WTC11 (cell line): ENCODE data around the gene GASK1A. TPM values are rescaled to one million over a fixed set of nuclear protein-coding genes. Genes with fewer than 3 reads are reported as not detected.

ENCODE experiments used
- ATAC-seq: fragments of 200-7000 bp; cut with Tn5 transposase; 2 replicates; pipeline ENCODE4 v1.10.0; 2021; ENCODE audit warnings: mild to moderate bottlenecking, moderate library complexity
- CTCF ChIA-PET: fragments of 300-600 bp; sonication (Branson Sonifier 250); formaldehyde crosslinking; loops from one replicate; lab custom pipeline; 2021; ENCODE audit warnings: antibody characterized with exemption; lab: Charles Lee
- POLR2A ChIA-PET: fragments of 350-600 bp; sonication (Branson Sonifier 250); formaldehyde crosslinking; loops from one replicate; lab custom pipeline; 2021; ENCODE audit warnings: antibody characterized with exemption; lab: Charles Lee
- DNase-seq: peaks from one replicate; pipeline ENCODE4 v3.0.0; 2021; ENCODE audit warnings: low spot score
- H3K27ac Mint-ChIP-seq: 2 replicates; pipeline ENCODE4 v1.8.0; 2021; ENCODE audit warnings: mixed read lengths
- H3K27me3 Mint-ChIP-seq: 2 replicates; pipeline ENCODE4 v1.8.0; 2021; ENCODE audit warnings: low read depth, mild to moderate bottlenecking, moderate library complexity, mixed read lengths
- H3K36me3 Mint-ChIP-seq: 2 replicates; pipeline ENCODE4 v1.8.0; 2021; ENCODE audit warnings: mixed read lengths
- H3K4me1 Mint-ChIP-seq: 2 replicates; pipeline ENCODE4 v1.8.0; 2022; ENCODE audit warnings: mixed read lengths
- H3K4me3 Mint-ChIP-seq: 2 replicates; pipeline ENCODE4 v1.8.0; 2021; ENCODE audit warnings: mild to moderate bottlenecking, moderate library complexity, mixed read lengths
- H3K9me3 Mint-ChIP-seq: 2 replicates; pipeline ENCODE4 v1.8.0; 2021; ENCODE audit warnings: mixed read lengths
- AFF4 ChIP-seq: sonication (generic); formaldehyde crosslinking; IDR thresholded peaks from 2 replicates; pipeline ENCODE4 v1.8.1; 2023; ENCODE audit warnings: mild to moderate bottlenecking, missing genetic modification reagents, borderline replicate concordance
- ATF2 ChIP-seq: sonication (generic); formaldehyde crosslinking; IDR thresholded peaks from 2 replicates; pipeline ENCODE4 v1.8.1; 2022; ENCODE audit warnings: low read depth, missing genetic modification reagents, borderline replicate concordance
- CTCF ChIP-seq: fragments of 200-600 bp; IDR thresholded peaks from 2 replicates; pipeline ENCODE4 v1.8.0; 2022; ENCODE audit warnings: antibody characterized with exemption
- ESRRA ChIP-seq: sonication (generic); formaldehyde crosslinking; IDR thresholded peaks from 2 replicates; pipeline ENCODE4 v1.8.1; 2022; ENCODE audit warnings: mild to moderate bottlenecking, missing genetic modification reagents, borderline replicate concordance
- ETV6 ChIP-seq: sonication (generic); formaldehyde crosslinking; IDR thresholded peaks from 2 replicates; pipeline ENCODE4 v1.8.1; 2022; ENCODE audit warnings: mild to moderate bottlenecking, missing genetic modification reagents
- HMGXB4 ChIP-seq: sonication (generic); formaldehyde crosslinking; IDR thresholded peaks from 2 replicates; pipeline ENCODE4 v1.8.1; 2023; ENCODE audit warnings: mild to moderate bottlenecking, moderate library complexity, missing genetic modification reagents
- IRF1 ChIP-seq: sonication (generic); formaldehyde crosslinking; IDR thresholded peaks from 2 replicates; pipeline ENCODE4 v1.8.0; 2023; ENCODE audit warnings: missing genetic modification reagents
- JAZF1 ChIP-seq: fragments of 250-450 bp; sonication (Bioruptor Pico); IDR thresholded peaks from 2 replicates; pipeline ENCODE4 v1.9.0; 2021; ENCODE audit warnings: moderate library complexity, mild to moderate bottlenecking, inconsistent platforms
- MYBL2 ChIP-seq: sonication (generic); formaldehyde crosslinking; IDR thresholded peaks from 2 replicates; pipeline ENCODE4 v1.8.1; 2023; ENCODE audit warnings: mild to moderate bottlenecking, moderate library complexity, missing genetic modification reagents
- NR1H2 ChIP-seq: sonication (generic); formaldehyde crosslinking; IDR thresholded peaks from 2 replicates; pipeline ENCODE4 v1.9.0; 2021; ENCODE audit warnings: mild to moderate bottlenecking, moderate library complexity, missing genetic modification reagents
- PRRX2 ChIP-seq: fragments of 250-450 bp; sonication (Bioruptor Pico); IDR thresholded peaks from 2 replicates; pipeline ENCODE4 v1.8.0; 2021; ENCODE audit warnings: mild to moderate bottlenecking
- RELA ChIP-seq: sonication (generic); formaldehyde crosslinking; IDR thresholded peaks from 2 replicates; pipeline ENCODE4 v1.8.1; 2022; ENCODE audit warnings: missing genetic modification reagents, mild to moderate bottlenecking, borderline replicate concordance
- SMAD4 ChIP-seq: sonication (generic); formaldehyde crosslinking; IDR thresholded peaks from 2 replicates; pipeline ENCODE4 v1.8.0; 2022; ENCODE audit warnings: mild to moderate bottlenecking, missing genetic modification reagents
- USF1 ChIP-seq: sonication (generic); formaldehyde crosslinking; IDR thresholded peaks from 2 replicates; pipeline ENCODE4 v1.8.0; 2022; ENCODE audit warnings: mild to moderate bottlenecking, missing genetic modification reagents
- ZNF121 ChIP-seq: sonication (generic); formaldehyde crosslinking; IDR thresholded peaks from 2 replicates; pipeline ENCODE4 v1.8.0; 2023; ENCODE audit warnings: missing genetic modification reagents
- ZNF317 ChIP-seq: sonication (generic); formaldehyde crosslinking; IDR thresholded peaks from 2 replicates; pipeline ENCODE4 v1.8.1; 2023; ENCODE audit warnings: low read depth, mild to moderate bottlenecking, moderate library complexity, missing genetic modification reagents, borderline replicate concordance
- ZNF416 ChIP-seq: fragments of 250-450 bp; sonication (Bioruptor Pico); IDR thresholded peaks from 2 replicates; pipeline ENCODE4 v1.9.0; 2021; ENCODE audit warnings: mild to moderate bottlenecking, inconsistent platforms
- ZNF425 ChIP-seq: fragments of 250-450 bp; sonication (Bioruptor Pico); conservative IDR thresholded peaks from 2 replicates; pipeline ENCODE4 v1.9.0; 2021; ENCODE audit warnings: mild to moderate bottlenecking
- ZNF512 ChIP-seq: sonication (generic); formaldehyde crosslinking; IDR thresholded peaks from 2 replicates; pipeline ENCODE4 v1.8.1; 2022; ENCODE audit warnings: missing genetic modification reagents, borderline replicate concordance
- total RNA-seq: library from RNA; stranded (reverse); gene quantifications from 3 replicates; pipeline ENCODE4 v1.2.3, GENCODE V29; 2021

GASK1A gene
- total RNA-seq, 1 experiment from 2014 or later: 9.6 TPM

- Mint-ChIP-seq H3K27me3 (no peaks in the 10 kb centered on the region; the same call in 1 of the 2 replicates), H3K36me3 (no peaks in the 10 kb centered on the region), H3K4me1 (0 out of 2 replicates have a peak, but pooled peaks cover 2% of the 10 kb centered on the region), H3K9me3 (no peaks in the 10 kb centered on the region), H3K27ac (no peak overlapping the region), H3K4me3 (no peak overlapping the region)
- no peak for ATAC-seq
- CTCF ChIA-PET: no interaction called here
- DNase-seq: no peak
- POLR2A ChIA-PET: no interaction called here
- no peak for TF ChIP-seq ESRRA (CRISPR knock-in tag)
- TF ChIP-seq ETV6 (CRISPR knock-in tag): no peak
- no peak for TF ChIP-seq RELA
Observed at GRCh38 chr3:43005253-43005652, 26.1 kb downstream of the GASK1A start.

GRCh38 chr3:43005981-43006380, 26.9 kb downstream of the GASK1A start:
- Mint-ChIP-seq H3K27ac (no peak overlapping the region), H3K36me3 (no peaks in the 10 kb centered on the region; the same call in 1 of the 2 replicates), H3K4me3 (no peak overlapping the region)
- no peak for DNase-seq
- no peak for ATAC-seq
- POLR2A ChIA-PET: no interaction called here
- no peak for TF ChIP-seq MYBL2 (CRISPR knock-in tag)
- TF ChIP-seq ZNF425 (CRISPR knock-in tag): no peak
- no peak for TF ChIP-seq ZNF512
- no peak for TF ChIP-seq ZNF416 (CRISPR knock-in tag)
- no peak for TF ChIP-seq ZNF317 (CRISPR knock-in tag)
- TF ChIP-seq RELA: no peak
- no peak for TF ChIP-seq ETV6 (CRISPR knock-in tag)
- no peak for TF ChIP-seq ZNF121 (CRISPR knock-in tag)
- TF ChIP-seq SMAD4 (CRISPR knock-in tag): no peak
- no peak for TF ChIP-seq AFF4 (CRISPR knock-in tag)
- no peak for TF ChIP-seq NR1H2
- no peak for TF ChIP-seq CTCF
- TF ChIP-seq HMGXB4: no peak
- no peak for TF ChIP-seq IRF1 (CRISPR knock-in tag)
- no peak for TF ChIP-seq JAZF1 (CRISPR knock-in tag)
- no peak for TF ChIP-seq USF1 (CRISPR knock-in tag)
- TF ChIP-seq ATF2 (CRISPR knock-in tag): no peak
- no peak for TF ChIP-seq PRRX2 (CRISPR knock-in tag)
- TF ChIP-seq, all 79 proteins: peak for 0
- H3K27me3 Mint-ChIP-seq: no peaks in the 10 kb centered on the region; the same call in 1 of the 2 replicates
- H3K9me3 Mint-ChIP-seq: 0 out of 2 replicates have a peak, but pooled peaks cover 3% of the 10 kb centered on the region
- H3K4me1 Mint-ChIP-seq: 0 out of 2 replicates have a peak, but pooled peaks cover 2% of the 10 kb centered on the region
- CTCF ChIA-PET: interaction anchor here (1.2 to 4.3 kb wide), 3 partner anchors 26 to 65 kb away, joined by 5 to 27 read pairs (median 5); no protein-coding TSS in a partner anchor
